SIG-M5 treated with dmso at 0.1 percent for 504 hours (cell line): ENCODE measurements around the gene GGTA1.
A peak's percentile ranks its signal among the peaks of the same experiment; 100 is the strongest.

Experiments
- DNase-seq: peaks from one replicate; lab custom pipeline; 2025; ENCODE audit not compliant: unreplicated experiment; lab: John Stamatoyannopoulos, UW

The GGTA1 gene

DNA sequence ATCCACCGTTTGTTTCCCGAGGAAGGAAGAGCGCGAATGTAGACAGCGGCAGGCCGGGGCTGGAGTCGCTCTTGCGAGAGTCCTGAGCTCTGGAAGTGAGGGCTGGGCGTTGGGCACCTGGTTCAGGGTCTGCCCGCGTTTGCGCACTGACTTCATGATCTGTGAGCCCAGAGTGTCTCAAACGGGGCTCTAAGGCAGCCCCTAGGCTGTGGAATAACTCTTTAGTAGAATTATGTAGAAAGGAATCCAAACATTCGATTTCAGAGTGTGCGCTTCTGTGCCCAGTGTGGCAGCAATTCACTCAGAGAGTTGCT lies 478 bp upstream of the GGTA1 start:
- DNase-seq, result no peak

DNA sequence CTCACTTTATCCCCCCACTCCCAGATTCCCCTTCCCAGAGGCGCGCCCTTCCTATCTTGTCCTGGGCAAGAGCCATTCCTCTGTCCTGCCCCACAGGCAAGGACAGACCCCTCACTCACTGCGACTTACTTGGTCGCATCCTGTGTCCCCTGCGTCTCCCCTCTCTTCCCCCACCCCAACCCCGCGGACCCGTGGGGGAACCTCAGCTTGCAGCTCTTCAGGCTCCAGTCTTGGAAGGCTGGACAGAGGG lies 542 bp downstream of the GGTA1 start:
- DNase-seq, result no peak

GRCh38 chr9:121498487-121499176 lies 1.0 kb downstream of the GGTA1 start:
- DNase-seq, result peak; percentile 64

- DNase-seq, result peak; percentile 79
Observed at GRCh38 chr9:121498150-121498486, 1.5 kb downstream of the GGTA1 start.

GRCh38 chr9:121495976-121496375 lies 3.7 kb downstream of the GGTA1 start:
- no peak for DNase-seq

- peak; percentile 47 for DNase-seq
Observed at GRCh38 chr9:121494192-121494591, 5.5 kb downstream of the GGTA1 start.

DNA sequence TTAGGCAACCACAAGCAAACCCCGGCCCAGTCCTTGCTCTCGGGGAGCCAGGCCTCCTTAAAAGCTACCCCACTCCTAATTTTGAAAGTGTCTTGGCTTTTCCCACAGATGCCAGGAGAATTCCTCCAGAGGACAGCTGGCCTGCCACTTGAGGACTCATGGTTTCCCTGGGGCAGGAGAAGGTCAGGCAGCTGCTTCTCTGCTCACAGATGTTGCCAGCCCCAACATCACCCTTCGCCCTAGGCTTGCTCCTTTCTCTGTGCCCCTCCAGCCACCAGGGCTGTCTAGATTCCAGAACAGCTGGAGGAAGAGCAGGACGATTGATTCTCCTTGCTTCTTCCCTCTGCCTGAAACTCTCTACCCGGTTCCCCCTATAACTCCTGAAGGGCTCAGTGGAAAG lies 8.5 kb downstream of the GGTA1 start:
- DNase-seq, result no peak

GRCh38 chr9:121489344-121489743 lies 10.3 kb downstream of the GGTA1 start:
- DNase-seq, result no peak

GRCh38 chr9:121486043-121486442 lies 13.6 kb downstream of the GGTA1 start:
- DNase-seq, result no peak

DNA sequence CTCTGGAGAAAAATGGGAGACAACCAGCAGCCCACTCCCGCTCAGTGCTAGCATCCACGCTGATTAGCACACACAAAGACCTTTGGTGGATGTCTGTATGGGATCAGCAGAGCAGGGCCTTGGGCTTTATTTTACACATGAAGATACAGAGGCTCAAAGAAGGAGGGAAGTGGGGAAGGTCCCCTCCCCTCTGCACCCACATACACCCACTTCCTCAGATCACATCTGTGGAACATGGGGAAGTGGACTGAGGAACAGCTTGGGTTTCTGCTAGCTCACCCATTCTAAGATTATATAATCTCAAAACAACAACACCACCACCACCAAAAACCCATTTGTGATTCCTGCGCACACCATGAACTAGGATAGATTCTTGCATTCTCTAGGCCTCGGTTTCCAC lies 14.0 kb downstream of the GGTA1 start:
- peak; percentile 30 for DNase-seq

GRCh38 chr9:121484651-121485446 lies 14.8 kb downstream of the GGTA1 start:
- DNase-seq, result no peak

DNA sequence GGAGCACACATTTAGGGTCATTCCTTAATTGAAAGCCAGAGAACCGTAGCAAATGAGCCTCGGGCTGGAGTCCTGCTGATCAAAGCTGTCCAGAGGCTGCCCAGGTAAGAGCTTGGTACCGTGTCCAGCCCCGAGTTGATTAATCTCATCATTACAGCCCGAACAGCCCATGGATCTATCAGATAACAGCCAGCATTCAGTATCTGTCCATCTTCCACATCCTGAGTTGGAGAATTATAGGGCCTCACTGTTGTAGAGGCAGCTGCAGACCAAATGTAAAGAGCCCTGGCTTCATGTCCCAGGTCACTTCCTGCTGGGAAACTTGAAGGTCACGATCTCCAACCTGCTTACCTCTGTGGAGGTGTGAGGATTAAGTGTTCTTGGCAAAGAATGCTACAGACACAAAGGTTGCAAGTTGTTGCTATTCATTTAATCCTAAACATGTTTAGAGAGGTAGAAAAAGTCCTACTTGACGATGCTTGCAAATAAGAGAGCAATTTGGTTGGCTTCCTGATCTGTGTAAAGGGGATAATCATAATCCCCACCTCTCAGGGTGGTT lies 16.1 kb downstream of the GGTA1 start:
- DNase-seq, result no peak

- peak; percentile 1 for DNase-seq
Observed at GRCh38 chr9:121483049-121483448, 16.6 kb downstream of the GGTA1 start.

- no peak for DNase-seq
Observed at GRCh38 chr9:121478816-121479676, 20.6 kb downstream of the GGTA1 start.

DNA sequence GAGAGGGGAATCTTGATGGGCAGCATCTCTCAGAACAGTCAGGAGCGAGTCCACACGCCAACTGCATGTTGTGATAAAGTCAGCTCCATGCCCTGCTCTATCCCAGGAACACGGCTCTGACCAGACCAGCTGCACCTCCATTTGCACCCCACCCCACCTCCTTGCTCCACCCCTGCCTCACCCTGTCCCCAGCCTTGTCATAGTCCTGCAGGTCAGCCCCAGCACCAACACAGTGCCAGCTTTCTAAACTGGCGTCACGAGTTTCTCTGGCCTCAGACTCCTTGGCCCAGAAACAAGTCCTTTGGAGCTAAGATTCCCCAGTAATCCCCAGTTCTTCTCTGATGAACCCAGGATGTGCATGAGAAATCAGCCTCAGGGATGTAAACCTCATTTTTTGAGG lies 23.5 kb downstream of the GGTA1 start:
- DNase-seq, result no peak

DNA sequence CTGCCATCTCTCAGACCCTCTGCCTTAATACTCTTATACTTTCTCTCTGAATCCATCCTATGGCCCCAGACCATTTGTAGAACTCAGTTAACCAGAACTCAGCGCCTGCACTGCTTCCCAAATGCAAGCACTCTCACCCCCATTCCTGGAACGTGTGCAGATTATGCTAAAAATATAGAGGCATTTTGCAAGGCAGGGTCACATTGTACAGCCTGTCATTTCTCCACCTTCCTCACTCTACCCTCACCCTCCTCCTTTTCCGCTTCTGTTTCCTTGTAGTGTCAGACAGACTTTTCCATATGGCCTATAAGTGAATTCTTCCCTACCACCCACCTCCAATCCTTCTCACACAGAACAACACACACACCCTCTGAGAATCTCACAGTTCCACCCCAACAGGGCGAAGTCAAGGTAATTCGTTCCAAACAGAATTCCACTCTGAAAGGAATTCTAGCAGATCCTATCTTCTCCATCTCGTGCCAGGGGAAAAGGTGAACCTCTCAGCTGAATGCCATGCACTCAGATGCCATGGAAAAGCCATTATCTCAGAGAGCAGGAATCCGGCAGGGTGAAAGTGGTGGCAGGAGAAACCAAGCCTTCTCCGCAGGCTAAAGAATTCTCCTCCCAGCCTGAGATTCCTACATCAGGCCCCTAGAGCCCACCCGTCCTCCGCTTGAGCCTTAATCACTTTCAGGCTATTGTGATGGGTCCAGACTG lies 25.3 kb downstream of the GGTA1 start:
- DNase-seq, result no peak

DNA sequence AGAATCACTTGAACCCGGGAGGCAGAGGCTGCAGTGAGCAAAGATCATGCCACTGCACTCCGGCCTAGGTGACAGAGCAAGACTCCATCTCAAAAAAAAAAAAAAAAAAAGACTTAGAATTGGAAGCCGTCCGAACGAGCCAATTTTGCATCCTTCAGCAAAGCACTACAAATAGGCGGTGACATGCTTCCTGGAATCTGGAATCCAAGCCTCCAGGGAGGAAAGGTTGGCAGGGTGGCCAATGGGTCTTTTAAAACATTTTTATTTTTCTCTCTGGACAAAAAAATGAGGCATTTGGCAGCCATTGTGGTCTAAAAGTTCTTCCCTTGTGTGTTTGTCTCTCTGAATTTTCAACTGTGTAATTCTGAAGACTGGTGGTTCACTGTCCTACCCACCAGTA lies 26.4 kb downstream of the GGTA1 start:
- no peak for DNase-seq

DNA sequence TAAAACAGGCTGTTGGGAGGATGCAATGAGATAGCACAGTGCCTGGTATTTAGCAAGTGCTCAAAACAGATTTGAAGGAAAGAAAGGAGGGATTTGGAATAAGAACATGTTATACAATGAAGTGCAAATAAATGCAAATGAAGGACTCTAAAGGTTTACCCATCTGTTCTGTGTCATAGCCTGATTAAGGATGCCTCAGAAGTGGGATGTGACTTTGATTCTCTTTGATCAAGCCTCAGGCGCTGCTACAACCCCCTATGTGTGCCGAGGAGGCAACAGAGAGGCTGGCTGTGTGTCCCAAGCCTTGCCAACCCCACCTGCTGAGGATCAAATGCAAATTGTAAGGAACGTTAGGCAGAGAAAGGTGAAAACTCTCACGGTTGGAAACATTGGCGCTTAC lies 27.2 kb downstream of the GGTA1 start:
- DNase-seq, result no peak

DNA sequence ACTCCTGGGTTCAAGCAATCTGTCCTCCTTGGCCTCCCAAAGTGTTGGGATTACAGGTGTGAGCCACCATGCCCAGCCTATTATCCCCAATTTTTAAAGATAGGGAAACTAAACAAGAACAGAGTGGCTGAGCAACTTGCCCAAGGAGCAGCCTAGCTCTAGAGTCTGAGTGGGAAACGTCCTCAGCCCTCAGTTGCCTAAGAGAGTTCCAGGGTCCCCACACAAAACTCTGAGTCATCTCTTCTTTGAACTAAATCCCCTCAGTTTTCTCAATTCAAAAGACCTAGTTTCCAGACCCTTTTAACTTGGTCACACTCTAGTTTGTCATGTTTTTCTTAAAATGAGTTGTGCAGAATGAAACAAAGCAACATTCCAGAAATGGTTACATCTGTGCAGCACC lies 33.5 kb downstream of the GGTA1 start:
- no peak for DNase-seq

DNA sequence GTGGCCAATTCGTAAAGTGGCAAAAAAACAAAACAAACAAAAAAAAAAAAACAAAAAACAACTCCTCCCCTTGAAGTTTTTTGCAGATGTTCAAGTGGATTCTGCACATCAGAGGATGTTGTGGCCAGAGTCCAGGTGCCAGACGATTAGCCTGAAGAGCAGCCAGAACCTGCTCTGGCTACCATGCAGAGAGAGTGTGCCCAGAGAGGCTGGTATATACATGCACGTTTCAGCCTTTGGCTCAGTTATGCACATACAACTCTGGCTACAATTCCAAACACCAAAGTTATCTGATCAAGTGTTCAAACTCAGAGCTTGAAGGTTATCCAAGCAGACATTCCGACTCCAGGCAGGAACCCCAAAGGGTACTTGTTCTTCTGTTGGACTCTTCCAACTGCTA lies 34.7 kb downstream of the GGTA1 start:
- no peak for DNase-seq

GRCh38 chr9:121463026-121463807 lies 36.4 kb downstream of the GGTA1 start:
- peak; percentile 19 for DNase-seq
